LNCaP clone FGC (cell line): ENCODE measurements around the gene CRIP2.
A peak's percentile ranks its signal among the peaks of the same experiment; 100 is the strongest.

ENCODE experiments used
- DNase-seq: peaks from one replicate; pipeline ENCODE4 v3.0.0-alpha.2; 2011; ENCODE audit warnings: low read depth
- H3K4me3 ChIP-seq: 2 replicates; pipeline ENCODE4 v1.5.1; 2011; ENCODE audit warnings: mild to moderate bottlenecking, low read depth, low read length, control low read depth
- TF ChIP-seq, protein P1 (sequence below): IDR thresholded peaks from 2 replicates; pipeline ENCODE4 v1.5.1; 2012; ENCODE audit warnings: mild to moderate bottlenecking; ENCODE audit not compliant: control insufficient read depth, insufficient read depth; ENCODE audit errors: extremely low read depth

Gene CRIP2

DNA sequence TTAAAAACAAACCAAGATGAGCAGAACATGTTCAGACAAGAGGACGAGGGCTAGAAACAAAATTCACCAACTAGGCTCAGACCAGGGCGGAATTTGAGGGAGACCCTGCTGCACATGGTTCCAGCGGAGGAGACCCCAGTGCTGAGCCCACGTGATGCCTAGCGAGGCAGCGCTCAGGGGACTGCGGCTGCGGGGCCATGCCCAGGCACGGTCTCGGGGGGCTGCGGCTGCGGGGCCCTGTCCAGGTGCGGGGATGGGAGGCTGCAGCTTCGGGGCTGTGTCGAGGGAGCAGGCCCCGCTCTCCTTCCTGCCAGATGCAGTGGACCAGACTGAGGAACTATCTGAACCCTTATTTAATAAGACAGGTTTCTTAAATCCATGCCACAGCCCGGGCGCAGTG, 12.7 kb upstream of the CRIP2 start:
- DNase-seq = no peak
- TF ChIP-seq, protein P1, sequence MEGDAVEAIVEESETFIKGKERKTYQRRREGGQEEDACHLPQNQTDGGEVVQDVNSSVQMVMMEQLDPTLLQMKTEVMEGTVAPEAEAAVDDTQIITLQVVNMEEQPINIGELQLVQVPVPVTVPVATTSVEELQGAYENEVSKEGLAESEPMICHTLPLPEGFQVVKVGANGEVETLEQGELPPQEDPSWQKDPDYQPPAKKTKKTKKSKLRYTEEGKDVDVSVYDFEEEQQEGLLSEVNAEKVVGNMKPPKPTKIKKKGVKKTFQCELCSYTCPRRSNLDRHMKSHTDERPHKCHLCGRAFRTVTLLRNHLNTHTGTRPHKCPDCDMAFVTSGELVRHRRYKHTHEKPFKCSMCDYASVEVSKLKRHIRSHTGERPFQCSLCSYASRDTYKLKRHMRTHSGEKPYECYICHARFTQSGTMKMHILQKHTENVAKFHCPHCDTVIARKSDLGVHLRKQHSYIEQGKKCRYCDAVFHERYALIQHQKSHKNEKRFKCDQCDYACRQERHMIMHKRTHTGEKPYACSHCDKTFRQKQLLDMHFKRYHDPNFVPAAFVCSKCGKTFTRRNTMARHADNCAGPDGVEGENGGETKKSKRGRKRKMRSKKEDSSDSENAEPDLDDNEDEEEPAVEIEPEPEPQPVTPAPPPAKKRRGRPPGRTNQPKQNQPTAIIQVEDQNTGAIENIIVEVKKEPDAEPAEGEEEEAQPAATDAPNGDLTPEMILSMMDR = no peak
- H3K4me3 ChIP-seq = no peak overlapping the region

DNA sequence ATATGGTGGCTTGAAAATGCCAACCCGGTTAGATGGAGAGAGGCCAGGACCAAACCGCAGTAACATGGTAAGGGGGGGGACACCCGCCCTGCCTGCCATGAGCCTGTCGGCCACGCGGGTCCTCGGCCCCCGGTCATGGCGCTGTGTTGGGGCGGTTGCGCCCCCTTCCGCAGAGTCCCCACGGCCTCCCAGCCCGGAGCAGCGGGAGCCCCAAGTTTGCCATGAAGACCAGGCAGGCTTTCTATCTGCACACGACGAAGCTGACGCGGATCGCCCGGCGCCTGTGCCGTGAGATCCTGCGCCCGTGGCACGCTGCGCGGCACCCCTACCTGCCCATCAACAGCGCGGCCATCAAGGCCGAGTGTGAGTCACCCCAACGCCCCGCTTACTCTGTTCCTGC, 10.1 kb upstream of the CRIP2 start:
- DNase-seq = no peak
- H3K4me3 ChIP-seq = no peak overlapping the region
- TF ChIP-seq, protein P1 = no peak

DNA sequence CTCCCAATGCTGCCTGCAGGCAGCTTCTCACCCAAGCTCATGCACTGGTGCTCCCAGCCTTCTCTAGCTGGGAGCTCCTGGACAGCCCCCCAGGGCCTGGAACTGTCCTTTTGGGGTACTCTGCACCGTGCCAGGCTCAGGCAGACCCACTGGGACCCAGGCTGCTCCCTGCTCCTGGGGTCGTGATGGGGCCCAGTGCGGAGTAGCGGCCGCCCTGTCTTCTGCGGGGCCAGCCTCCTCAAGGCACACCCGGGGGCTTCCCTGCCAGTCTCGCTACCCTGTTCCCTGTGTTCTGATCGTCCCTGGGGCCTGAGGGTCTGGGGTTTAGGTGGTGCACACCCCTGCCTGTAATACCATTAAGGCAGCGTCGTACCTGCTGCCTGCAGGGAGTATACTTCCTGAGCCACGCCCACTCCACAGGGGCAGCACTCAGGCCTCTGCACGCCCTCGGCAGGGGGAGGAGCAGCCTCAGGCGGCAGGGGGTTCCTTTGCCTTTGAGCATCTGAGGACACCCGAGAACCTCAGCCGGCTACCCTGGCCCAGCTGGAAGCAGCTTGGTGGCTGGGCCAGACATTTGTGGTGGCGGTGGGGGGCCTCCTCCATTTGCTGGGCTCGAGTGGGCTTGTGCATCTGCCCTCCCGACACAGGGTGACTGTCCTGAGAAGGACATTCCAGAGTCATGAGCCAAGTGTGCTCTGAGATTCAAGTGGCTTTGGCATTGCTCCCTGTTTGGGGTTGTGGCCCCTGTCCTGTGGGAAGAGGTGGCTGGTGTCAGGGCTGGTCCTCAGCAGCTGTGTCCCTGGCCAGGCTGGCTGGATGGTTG, 9.2 kb upstream of the CRIP2 start:
- DNase-seq = peak; percentile 43
- H3K4me3 ChIP-seq = no peak overlapping the region
- TF ChIP-seq, protein P1 = no peak

DNA sequence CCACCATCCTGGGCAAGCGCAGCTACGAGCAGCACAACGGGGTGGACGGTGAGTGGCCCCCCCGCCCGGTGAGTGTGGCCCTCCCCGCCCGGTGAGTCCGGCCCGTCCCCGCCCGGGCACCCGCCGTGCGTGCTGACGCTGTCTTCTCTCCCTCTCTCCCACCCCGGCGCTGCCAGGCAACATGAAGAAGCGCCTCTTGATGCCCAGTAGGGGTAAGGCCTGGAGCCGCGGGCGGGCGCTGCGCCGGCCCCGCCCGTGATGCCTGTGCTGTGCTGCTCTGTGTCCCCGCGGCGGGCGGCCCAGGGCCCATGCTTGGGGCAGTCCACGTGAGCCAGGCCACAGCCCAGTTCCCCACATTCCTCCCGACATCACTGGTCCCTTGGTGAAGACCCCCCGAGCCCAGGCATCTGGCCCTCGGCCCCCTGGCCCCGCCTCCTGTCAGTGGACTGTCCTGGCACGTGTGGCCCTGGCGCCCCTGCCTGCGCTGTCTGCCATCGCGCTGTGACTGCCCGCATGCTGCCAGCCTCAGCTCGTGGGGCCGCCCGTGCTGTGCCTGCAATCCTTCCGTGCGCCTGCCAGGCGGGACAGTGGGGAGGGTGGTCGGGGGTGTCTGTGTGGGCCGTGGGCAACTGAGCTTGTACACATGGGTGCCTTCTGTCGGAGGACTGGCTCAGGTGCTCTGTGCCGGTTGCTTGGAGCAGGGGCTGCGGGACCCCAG, 7.9 kb upstream of the CRIP2 start:
- H3K4me3 ChIP-seq = 0 out of 2 replicates have a peak overlapping the region, but pooled peaks have one; percentile 22
- no peak for DNase-seq
- TF ChIP-seq, protein P1 = no peak

DNA sequence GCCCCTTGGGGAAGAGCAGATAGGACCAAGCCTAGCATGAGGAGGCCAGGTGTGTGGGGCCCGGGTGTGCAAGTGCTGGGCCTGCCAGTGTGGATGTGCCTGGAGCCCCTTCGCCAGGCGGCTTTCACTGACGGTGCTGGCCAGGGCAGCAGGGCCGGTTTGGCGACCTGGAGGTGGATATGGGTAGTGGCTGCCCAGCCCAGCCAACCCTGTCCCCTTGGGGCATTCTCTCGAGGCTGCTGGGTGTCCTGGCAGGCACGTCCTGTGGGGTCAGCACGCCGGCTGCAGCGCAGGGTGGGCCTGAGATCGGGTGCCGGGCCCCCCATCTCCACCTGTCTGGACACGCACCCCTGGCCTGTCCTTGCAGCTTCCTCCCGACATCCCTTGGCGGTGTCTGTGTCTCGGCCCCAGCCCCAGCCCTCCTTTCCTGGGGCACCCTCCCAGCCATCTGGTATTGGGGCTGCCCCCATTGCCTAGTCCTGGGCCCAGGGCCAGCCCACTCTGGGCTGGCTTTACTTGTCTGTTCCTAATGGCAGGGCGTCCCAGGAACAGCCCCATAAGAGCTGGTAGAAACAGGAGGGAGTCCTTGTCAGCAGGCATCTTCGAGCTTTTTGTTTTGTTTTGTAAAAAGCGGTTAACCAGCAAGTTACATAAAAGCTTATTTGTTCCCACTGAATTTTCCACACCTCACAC, 7.2 kb upstream of the CRIP2 start:
- TF ChIP-seq, protein P1 = no peak
- DNase-seq = no peak
- 0 out of 2 replicates have a peak overlapping the region, but pooled peaks have one; percentile 22 for H3K4me3 ChIP-seq

DNA sequence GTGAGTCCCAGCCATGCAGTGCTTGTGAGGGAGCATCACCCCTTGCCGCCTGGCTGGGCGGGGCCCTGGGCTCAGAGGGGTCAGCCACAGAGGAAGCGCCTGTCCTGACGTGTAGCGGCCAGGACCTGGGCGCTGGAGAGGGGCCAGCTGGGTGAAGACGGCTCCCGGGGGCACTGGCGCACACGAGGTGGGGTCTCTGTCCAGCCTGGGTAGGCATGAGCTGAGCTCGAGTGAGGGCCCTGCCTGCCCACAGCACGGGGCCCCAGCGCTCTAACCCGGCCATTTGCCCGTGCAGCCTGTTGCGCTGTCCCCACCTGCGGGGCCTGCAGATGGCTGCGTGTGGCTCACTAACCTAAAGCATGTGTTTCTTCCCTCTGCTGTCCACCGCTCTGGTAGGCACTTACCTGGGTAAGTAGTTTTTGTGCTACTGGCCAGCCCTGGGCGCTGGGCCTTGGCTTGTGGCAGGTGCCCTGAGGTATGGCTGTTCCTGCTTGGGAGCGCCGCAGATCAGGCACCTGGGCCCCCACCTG, 6.6 kb upstream of the CRIP2 start:
- no peak for DNase-seq
- TF ChIP-seq, protein P1 = no peak
- no peak overlapping the region for H3K4me3 ChIP-seq
